HG03432 (cell line): Measurements from ENCODE around the gene TPD52L2.
"Not testable (repeated sequence)": the region's sequence is repeated elsewhere in the genome, so short reads cannot be mapped to it uniquely, and the experiment has no call there.

ENCODE experiments used
- ATAC-seq: cut with Tn5 transposase; IDR thresholded peaks from one replicate; pipeline ENCODE4 v1.9.1; 2021; ENCODE audit warnings: mild to moderate bottlenecking, moderate library complexity; ENCODE audit not compliant: unreplicated experiment

Gene TPD52L2

DNA sequence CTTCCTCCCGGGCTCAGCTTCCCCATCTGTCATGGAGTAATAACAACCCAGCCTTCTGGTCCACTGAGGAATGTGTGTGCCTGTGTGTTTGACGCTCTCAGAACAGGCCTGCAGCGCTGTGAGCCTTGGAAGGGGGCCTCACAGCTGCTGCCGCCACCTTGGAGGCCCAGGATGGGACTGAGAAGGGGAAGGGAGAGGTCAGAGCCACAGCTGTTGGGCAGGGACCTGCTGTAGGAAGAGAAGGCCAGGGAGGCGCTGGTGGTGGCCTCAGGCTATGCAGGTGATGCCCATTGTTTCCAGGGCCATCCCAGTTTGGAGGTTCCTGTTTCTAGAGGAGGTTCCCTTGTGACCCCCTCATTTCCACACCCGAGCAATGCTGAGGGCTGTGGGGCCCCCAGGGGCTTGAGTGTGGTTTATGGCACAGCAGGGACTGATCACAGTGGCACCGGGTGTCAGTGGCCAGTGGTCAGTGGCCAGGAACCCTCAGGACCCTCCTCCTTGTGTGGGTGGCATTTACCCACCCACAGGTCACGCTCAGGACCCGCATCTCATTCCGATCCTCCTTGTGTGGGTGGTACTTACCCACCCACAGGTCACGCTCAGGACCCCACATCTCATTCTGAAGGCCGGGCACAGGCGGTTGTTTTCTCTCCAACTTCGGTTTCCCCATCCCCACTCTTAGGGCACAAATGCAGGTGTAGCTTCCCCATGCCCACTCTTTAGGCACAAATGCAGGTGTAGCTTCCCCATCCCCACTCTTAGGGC is 14.0 kb downstream of the TPD52L2 start:
- no peak for ATAC-seq

DNA sequence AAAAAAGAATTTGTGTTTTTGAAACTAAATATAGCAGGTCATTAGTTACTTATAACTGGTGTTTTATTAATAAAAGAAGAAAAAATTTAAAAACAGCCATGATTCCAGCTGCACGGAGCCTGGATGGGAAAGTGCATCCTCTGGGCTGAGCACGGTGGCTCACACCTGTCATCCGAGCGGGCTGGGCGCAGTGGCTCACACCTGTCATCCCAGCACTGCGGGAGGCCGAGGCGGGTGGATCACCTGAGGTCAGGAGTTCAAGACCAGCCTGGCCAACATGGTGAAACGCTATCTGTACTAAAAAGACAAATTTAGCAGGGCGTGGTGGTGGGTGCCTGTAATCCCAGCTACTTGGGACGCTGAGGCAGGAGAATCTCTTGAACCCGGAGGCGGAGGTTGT is 15.8 kb downstream of the TPD52L2 start:
- not testable (repeated sequence) for ATAC-seq

DNA sequence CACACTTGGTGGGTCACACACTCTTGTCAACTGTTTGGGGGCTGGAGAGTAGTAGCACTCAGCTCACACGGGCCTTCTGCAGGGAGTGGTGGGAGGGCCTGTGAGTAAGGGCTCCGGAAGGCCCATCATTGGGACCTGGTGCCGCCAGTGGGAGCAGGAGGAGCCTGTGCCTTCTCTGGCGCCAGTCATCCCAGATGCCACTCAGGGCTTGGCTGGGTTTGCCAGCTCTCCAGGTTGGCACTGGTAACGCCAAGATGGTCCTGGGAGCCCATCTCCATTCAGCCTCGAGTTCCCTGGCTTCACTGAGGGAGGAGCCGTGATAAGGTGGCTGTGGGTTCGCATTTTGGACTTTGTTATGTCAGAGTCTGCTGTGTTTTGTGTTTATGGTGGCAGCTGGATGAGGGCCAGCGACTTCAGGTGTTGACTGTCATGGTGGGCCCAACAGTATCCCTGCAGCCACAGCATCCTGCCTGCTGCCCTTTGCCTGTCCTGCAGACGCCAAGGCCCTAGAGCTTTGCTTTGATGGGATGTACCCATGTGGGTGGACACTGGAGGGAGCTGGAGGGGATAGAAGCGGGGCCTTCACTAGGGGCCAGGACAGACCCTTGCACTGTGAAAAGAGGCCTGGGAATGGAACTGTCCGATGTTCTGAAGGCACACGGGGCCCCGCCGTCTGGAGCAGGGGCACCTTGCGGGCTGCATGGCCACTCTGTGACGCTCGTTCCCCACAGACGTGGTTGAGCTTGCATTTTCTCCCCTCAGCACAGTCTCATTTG is 16.6 kb downstream of the TPD52L2 start:
- no peak for ATAC-seq

DNA sequence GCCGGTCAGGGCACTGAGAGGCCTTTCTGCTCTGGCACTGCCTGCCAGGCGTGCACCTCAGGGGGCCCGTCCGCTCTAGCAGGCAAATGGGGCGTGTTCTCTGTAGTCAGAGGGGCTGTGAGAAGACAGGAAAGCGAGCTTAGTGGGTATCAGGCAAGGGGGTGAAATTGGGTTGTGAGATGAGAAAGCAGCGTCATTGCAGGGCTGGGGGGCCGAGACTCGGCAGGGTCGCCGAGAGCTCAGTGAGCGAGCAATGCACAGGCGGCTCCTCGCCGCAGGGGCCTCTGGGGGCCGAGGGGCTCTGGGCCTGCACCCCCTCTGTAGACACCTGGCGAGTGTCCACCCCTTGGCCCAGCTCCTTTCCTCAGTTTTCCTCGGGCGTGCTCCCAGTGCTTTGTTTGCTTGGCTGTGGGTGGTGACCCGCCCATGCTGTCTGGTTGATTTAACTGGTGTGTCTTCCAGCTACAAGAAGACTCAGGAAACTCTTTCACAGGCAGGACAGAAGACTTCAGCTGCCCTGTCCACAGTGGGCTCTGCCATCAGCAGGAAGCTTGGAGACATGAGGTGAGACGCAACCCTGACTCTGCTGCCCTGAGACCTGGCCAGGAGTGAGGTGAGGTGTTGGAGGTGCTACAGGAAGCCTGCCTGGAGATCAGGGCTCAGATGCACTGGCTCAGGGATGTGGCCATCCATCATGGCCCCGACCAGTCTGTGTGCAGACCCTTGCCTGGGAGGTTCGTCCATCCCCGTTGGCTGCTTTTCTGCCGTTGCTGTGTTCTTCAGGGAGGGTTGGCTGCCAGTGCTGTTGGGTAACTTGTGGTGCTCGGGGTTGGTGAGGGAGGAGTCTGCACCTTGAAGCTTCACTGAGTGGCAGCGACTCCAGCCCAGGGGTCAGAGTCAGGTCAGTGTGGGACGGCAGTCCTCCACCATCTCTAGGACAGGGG is 17.5 kb downstream of the TPD52L2 start:
- ATAC-seq, result no peak

DNA sequence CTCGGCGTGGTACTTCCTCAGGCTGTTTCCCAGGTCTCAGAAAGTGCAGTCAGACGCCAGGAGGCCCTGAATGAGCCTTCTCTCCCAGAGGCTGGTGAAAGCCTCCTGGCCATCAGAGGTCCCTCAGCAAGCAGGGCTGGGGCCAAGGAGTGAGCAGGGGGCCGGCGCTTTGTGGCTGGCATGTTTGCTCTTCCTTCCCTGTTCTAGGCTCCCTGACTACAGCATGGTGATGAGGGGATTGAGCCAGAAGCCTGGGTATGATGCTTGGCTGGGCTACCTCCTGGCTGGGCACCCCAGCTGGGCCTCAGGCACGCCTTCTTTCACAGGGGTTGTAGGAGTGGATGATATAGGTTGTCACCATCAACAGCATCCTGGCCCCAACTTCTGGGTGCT is 18.1 kb downstream of the TPD52L2 start:
- ATAC-seq, result no peak

DNA sequence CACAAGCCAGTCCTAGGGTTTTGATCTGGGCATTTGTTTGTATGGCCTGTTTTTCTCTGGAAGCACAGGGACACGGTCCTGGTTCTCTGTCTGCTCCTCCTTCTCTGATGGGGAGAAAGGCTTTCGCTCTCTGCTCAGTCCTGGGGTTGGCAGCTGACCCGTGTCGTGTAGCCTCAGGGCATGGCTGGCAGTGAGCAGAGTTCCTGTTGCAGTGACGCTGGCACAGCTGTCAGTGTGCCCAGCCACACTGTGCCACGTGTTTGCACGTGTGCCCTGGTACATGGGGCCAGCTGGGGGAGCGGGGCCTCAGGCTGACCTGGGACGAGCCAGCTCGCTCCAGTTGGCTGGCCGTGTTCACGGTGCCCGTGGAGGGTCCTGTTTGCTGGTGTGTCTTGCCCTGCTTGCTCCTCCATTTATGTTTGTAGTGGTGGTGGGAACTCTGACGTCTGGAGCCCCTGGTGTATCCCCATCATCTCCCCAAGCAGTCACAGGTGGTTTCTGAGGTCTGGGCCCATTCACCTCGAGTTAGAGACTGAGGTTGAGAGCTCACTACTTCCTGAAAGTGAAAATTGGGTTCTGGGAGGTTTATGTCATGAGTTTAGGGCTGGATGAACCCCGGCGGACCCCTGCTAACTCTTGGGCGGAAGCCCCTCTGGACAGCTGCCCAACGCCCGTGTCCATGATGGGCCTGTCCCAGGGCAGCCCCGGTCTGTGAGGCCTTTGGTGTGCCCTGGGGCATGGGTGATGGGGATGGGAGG is 19.6 kb downstream of the TPD52L2 start:
- ATAC-seq, result no peak

DNA sequence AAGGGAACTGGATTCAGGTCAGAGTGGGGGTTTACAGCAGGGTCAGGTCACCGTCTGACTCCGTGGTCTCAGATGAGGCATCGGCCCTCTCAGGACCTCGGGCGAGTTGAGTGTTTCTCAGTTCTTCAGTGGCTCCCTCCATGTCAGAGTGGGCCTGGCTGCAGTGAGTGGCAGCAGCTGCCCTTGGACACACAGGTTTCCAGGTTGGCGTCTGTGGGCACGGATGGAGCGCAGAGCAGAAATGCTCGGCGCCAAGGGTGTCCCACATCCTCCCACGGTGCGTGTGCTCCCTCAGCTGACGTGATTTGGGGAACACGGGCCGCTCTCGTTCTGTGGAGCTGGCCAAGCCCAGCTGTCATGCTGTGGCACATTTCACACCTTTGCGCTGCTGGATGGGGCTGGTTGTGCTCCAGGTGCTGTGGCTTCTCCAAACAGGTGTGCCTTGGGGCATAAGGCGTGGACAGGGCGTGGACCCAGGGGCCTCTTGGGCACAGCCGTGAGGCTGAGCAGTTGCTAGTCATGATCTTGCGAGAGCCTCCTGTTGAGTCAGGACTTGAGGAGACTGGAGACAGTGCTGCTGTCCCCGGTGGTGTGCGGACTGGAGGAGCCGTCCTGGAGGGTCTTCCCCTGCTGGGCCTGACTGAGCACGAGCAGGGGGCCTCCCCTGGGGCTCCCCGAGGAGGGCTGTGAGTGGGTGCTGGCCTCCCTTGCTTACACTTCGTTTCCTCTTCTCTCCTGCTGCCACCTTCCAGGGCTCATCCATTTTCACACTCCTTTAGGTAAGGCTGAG is 20.4 kb downstream of the TPD52L2 start:
- peak; percentile 43 for ATAC-seq

DNA sequence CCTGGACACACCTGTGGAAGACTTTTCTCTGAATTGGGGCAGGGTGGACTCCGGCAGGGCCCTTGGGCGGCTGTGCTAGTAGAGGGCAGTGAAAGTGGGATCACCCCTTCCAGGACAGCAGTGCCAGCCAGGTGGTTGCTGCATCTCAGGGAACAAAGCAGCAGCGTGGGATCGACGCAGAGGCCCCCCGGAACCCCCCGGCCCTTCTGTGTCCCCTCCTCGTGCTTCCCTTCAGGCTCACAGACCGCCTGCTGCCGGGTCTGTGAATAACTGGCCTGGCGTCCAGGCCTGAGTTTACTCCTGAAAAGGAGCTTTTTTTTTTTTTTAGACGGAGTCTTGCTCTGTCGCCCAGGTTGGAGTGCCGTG is 21.0 kb downstream of the TPD52L2 start:
- ATAC-seq, result no peak

DNA sequence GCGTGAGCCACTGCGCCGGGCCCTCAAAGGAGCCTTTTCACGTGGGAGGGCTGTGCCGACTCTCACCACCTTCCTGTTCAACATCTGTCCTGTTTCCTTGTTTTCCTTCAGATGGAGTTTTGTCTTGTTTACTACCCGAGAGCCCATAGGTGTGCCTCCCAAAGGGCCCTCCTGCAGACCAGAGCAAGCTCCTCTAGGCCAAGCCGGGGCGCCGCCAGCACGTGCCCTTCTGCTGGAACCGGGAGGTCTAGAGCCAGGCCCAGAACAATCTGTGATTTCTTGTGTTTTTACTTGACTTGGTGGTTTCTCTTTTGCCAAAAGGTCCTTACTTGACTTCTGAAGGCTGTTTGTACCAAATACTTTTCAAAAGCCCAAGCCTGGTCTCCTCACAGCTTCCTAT is 21.9 kb downstream of the TPD52L2 start:
- ATAC-seq, result no peak

DNA sequence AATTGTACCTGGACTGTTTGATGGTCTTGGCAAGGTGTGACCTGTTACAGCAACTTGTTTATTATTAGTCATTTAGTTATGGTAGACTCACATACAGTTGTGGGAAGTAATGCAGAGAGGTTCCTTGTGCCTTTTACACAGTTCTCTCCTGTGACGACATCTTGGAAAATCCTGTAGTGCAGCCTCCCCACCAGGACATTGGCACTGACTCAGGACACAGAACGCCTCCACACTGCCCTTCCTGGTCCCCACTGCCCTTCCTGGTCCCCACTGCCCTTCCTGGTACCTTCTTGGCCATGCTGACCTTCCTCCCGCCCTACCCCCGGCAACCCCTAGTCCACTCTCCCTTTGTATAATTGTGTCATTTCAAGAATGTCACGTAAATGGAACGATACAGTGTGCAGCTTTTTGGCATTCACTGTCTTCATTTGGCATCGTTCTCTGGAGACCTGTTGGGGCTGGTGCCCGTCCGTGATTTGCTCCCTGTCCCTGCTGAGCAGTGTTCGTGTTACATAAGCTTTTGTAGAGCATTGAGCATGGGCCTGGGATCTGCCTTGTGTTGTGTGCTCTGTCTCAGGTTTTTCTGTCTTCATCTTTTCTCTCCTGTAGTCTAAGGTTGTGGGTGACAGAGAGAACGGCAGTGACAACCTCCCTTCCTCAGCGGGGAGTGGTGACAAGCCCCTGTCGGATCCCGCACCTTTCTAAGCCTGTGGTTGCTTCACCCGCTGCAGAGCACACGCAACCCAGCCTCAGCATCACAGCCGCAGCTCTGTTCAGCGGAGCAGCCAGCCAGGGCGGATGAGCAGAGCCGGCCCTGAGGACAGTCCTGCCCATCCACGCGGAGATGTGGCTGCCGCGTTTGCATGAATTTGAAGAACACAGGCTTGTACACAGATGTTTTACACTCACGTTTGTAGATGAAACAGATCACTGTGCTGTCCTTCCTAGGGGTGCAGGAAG is 24.5 kb downstream of the TPD52L2 start:
- ATAC-seq, result no peak

DNA sequence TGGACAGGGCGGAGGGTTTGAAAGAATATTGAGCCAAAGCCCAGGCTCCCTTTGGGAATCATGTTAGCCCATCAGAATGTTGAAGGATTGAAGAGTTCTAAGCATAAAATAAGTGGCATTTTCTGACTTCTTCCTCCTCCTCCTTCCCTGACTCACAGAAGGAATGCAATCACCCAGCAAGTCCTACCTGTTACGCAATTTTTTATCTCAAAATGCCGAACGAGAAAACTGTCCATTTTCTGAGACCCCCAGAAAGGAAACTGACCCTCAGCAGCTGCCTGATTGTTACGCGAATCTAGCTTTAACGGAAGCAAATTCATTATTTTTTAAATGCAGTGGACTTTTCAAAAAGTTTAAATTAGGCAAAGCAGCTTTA is 25.1 kb downstream of the TPD52L2 start:
- no peak for ATAC-seq

DNA sequence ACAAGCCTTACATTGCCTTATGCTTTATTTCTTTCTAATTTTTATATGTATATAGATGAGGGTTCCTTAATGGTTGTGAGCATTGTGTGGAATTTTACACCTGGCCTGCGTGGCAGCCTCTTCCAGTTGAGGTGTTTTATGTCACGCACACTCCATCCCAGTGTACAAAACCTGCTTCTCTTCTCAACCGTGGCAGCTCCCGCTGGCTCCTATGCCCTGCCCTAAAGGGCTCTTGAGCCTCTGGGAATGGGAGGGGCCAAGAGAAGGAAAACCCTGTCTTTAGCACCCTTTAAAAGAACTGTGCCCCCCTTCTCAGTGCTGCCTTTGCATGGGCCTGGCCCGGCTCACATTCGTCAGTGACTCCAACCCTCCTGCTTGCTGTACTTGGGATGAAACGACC is 25.5 kb downstream of the TPD52L2 start:
- ATAC-seq, result no peak

DNA sequence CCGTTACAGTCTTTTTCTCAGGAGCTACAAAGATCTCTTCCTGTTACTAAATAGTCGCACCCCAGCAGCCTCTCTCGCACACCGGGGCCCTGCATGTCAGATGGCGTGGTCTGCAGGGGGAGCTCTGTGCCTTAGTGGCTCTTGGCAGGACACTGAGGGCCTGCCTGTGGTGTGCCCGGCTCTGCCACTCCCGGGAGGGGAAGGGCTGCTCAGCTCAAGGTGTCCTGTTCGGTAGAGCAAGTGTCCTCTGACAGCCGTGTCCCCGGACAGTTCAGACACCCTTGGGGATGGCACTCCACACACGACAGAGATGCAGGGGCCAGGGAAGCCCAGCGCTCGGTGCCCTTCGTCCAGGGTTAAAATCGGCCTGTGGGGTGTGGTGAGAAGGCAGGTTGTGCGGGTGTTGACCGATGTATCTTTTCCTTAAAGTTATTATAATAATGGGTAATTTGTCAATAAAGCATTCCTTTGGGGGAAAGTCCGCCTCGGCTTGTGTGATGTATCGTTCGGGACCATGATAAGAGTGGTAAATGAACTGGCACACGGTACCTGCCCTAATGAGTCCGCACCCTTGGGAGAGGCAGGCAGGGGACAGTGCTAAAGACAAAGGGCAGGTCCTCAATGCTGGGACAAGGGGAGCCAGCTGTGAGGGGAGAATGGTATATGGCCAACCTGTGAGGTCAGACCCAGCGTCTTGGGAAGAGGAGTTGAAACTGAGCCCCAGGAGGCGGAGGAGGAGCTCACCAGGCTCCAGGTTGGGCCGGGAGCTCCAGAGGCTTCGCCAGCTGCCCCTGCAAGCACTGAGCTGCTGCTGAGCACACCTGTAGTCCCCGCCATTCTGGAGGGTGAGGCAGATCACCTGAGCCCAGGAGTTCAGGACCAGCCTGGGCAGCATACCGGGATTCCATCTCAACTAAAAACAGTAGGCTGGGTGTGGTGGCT is 26.3 kb downstream of the TPD52L2 start:
- ATAC-seq, result no peak

DNA sequence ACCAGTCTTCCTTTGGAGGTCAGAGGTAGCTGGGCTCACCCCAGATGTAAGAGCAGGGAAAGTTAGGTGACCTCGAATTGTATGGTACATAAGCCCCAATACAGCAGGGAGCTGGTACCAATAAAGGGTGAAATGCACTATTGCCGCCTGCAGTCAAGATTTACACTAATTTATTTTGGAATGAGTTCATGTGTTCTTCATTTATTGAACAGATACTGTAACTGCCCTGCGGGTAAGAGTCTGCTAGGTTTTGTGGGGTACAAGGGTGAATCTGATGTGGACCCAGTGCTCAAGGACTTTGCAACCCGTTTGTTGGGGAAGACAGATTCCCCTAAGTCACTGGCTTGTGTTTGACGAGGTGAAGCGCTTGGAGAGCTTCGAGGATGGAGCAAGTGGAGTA is 27.3 kb downstream of the TPD52L2 start:
- no peak for ATAC-seq

DNA sequence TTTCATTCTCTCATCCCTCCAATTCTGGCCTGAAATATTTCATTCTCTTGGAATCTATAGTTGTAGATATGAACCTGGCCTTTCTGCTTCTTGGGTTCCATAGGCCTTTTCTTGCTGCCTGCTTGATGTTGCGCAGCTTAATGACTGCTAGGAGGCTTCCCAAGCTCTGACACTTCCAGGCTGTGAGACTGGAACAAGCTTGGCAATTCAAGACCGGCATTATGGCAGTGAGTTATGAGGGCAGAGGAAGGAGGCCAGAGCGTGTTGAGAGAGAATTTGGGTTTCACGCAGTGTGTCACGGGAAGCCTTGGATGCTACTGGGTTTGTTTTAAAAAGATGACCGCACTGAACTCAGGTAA is 28.9 kb downstream of the TPD52L2 start:
- ATAC-seq, result no peak

DNA sequence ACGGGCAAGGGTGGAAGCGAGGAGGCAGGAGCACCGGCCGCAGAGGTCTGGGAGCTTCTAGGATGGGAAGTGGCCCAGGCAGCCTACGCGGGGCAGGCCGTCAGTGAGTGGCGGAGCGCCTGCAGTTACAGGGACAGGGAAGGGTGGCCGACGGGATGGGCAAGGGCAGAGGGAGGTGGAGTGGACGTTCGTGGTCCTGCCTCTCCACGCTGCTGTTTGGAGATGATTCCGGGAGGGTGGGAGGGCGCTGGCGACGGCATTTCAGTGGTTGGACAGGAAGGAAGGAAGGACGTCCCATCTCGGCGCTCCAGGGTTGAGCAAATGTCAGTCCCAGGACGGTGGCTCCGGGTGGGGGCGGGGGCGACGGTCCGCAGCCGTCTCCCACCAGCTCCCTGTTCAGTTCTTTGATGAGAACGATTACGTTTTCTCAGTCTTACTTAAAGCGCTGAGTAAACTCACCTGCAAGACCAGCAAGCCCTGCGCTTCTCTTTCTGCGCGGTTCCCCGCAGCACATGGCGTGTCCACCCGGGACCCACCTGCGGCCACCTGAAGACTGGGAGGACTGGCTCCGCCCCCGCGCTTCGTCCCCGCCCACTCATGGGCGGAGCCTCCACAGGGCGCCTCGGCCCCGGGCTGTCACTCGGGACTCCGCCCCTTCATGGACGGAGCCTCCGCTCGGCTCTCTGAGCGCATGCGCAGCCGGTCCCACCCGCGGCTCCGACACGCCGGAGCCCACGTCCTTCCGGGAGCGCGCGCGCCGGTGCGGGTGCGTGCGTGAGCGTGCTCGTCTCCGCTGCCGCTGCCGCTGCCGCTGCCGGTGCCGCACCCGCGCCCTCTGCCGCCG is 29.5 kb downstream of the TPD52L2 start, which contains the start of gene DNAJC5:
Gene DNAJC5, plus strand, starts transcription at position 769 of the 844 bp plus-strand sequence. CDS start 33,220 bp downstream, outside the sequence.
- peak; percentile 83 for ATAC-seq
